GM12875 (cell line): Measurements from ENCODE around the gene SLC30A7.
A peak's percentile ranks its signal among the peaks of the same experiment; 100 is the strongest.
"Not testable (repeated sequence)": the region's sequence is repeated elsewhere in the genome, so short reads cannot be mapped to it uniquely, and the experiment has no call there.

ENCODE experiments used
- H3K4me3 ChIP-seq: one replicate; pipeline ENCODE4 v1.5.1; 2011; ENCODE audit warnings: low read depth, low read length, control low read depth
- CTCF ChIP-seq: IDR thresholded peaks from 2 replicates; pipeline ENCODE4 v1.5.1; 2011; ENCODE audit warnings: low read depth, mild to moderate bottlenecking, control low read depth, inconsistent platforms, low read length, moderate library complexity, borderline replicate concordance; ENCODE audit not compliant: insufficient read depth

SLC30A7 gene

GRCh38 chr1:100895540-100896480, at the start of gene SLC30A7:
Gene SLC30A7 (plus strand): TSS chr1:100896090. CDS start chr1:100896263, 173 bp downstream.
- TF ChIP-seq CTCF: no peak
- peak within 1 kb of the TSS; percentile 70 for H3K4me3 ChIP-seq

- no peak overlapping the region for H3K4me3 ChIP-seq
- TF ChIP-seq CTCF: no peak
Measured at GRCh38 chr1:100847361-100848082, 48.4 kb upstream of the SLC30A7 start.

GRCh38 chr1:100851726-100852125, 44.2 kb upstream of the SLC30A7 start:
- no peak overlapping the region for H3K4me3 ChIP-seq
- TF ChIP-seq CTCF: no peak

- H3K4me3 ChIP-seq: no peak overlapping the region
- TF ChIP-seq CTCF: no peak
Measured at GRCh38 chr1:100852976-100853375, 42.9 kb upstream of the SLC30A7 start.

- not testable (repeated sequence) for H3K4me3 ChIP-seq
Measured at GRCh38 chr1:100855116-100855515, 40.8 kb upstream of the SLC30A7 start.

- no peak overlapping the region for H3K4me3 ChIP-seq
Measured at GRCh38 chr1:100860397-100860991, 35.4 kb upstream of the SLC30A7 start.

More at GRCh38 chr1:100860397-100860991, 35.4 kb upstream of the SLC30A7 start:
- TF ChIP-seq CTCF: no peak
